Mesenchymal stem cell (in vitro differentiated cells and primary cell): Measurements from ENCODE around the gene NFRKB.
"Not testable (repeated sequence)": the region's sequence is repeated elsewhere in the genome, so short reads cannot be mapped to it uniquely, and the experiment has no call there.

Experiments
- DNase-seq: peaks from one replicate; pipeline ENCODE4 v3.0.0-alpha.2; 2013
- H2AFZ ChIP-seq: one replicate; pipeline ENCODE4 v1.6.1; 2013; ENCODE audit warnings: low read depth, mild to moderate bottlenecking, control low read depth, inconsistent platforms, low read length, moderate library complexity
- H2AK5ac ChIP-seq: 2 replicates; pipeline ENCODE4 v1.6.1; 2013; ENCODE audit warnings: low read length, moderate library complexity, mild to moderate bottlenecking, inconsistent platforms; ENCODE audit not compliant: severe bottlenecking
- H2BK120ac ChIP-seq: one replicate; pipeline ENCODE4 v1.6.1; 2013; ENCODE audit warnings: low read depth, mild to moderate bottlenecking, inconsistent platforms, low read length, moderate library complexity
- H2BK12ac ChIP-seq, 2 experiments: one replicate each; pipeline ENCODE4 v1.6.1; 2013; ENCODE audit warnings: inconsistent platforms in 2 of 2, low read length in 2 of 2, mild to moderate bottlenecking in 2 of 2, moderate library complexity in 2 of 2, control low read depth in 1 of 2
- H2BK15ac ChIP-seq: one replicate; pipeline ENCODE4 v1.6.1; 2013; ENCODE audit warnings: mild to moderate bottlenecking, low read depth, inconsistent platforms; ENCODE audit not compliant: poor library complexity, severe bottlenecking
- H2BK5ac ChIP-seq: 2 replicates; pipeline ENCODE4 v1.6.1; 2013; ENCODE audit warnings: low read depth, mild to moderate bottlenecking, low read length, control low read depth, inconsistent platforms; ENCODE audit not compliant: poor library complexity, severe bottlenecking
- H3K14ac ChIP-seq, 2 experiments: one replicate each; pipeline ENCODE4 v1.6.1; 2013; ENCODE audit warnings: inconsistent platforms in 2 of 2, low read length in 2 of 2, control low read depth in 1 of 2, mild to moderate bottlenecking in 1 of 2, moderate library complexity in 1 of 2
- H3K18ac ChIP-seq, 2 experiments: one replicate each; pipeline ENCODE4 v1.6.1; 2013; ENCODE audit warnings: inconsistent platforms in 2 of 2, low read length in 2 of 2, control low read depth in 1 of 2, low read depth in 1 of 2, mild to moderate bottlenecking in 1 of 2
- H3K23ac ChIP-seq, 2 experiments: one replicate each; pipeline ENCODE4 v1.6.1; 2013; ENCODE audit warnings: inconsistent platforms in 2 of 2, low read length in 2 of 2, mild to moderate bottlenecking in 2 of 2, moderate library complexity in 2 of 2, control low read depth in 1 of 2
- H3K27ac ChIP-seq: 2 replicates; pipeline ENCODE4 v1.5.1; 2013; ENCODE audit warnings: mild to moderate bottlenecking, moderate library complexity, low read length, control low read depth, inconsistent platforms; ENCODE audit not compliant: poor library complexity, severe bottlenecking
- H3K27me3 ChIP-seq, 2 experiments: 2 replicates each; pipeline versions ENCODE4 v1.6.1 to v1.7.0; 2013; ENCODE audit warnings: low read length in 2 of 2, mild to moderate bottlenecking in 2 of 2, moderate library complexity in 2 of 2, control low read depth in 1 of 2, inconsistent platforms in 1 of 2; ENCODE audit not compliant: control insufficient read depth in 1 of 2, insufficient read depth in 1 of 2
- H3K36me3 ChIP-seq, 2 experiments: 2 replicates each; pipeline versions ENCODE4 v1.6.1 to v1.7.0; 2013; ENCODE audit warnings: low read length in 2 of 2, control low read depth in 1 of 2, inconsistent platforms in 1 of 2, low read depth in 1 of 2, mild to moderate bottlenecking in 1 of 2; ENCODE audit not compliant: insufficient read depth in 2 of 2, control insufficient read depth in 1 of 2
- H3K4ac ChIP-seq, 2 experiments: one replicate each; pipeline ENCODE4 v1.6.1; 2013; ENCODE audit warnings: inconsistent platforms in 2 of 2, low read length in 2 of 2, mild to moderate bottlenecking in 2 of 2, moderate library complexity in 2 of 2, control low read depth in 1 of 2, low read depth in 1 of 2
- H3K4me1 ChIP-seq: 2 replicates; pipeline ENCODE4 v1.6.1; 2013; ENCODE audit warnings: low read depth, low read length, control low read depth; ENCODE audit not compliant: control insufficient read depth, insufficient read depth
- H3K4me2 ChIP-seq: 2 replicates; pipeline ENCODE4 v1.6.1; 2013; ENCODE audit warnings: low read length, mild to moderate bottlenecking, inconsistent platforms; ENCODE audit not compliant: poor library complexity, severe bottlenecking
- H3K4me3 ChIP-seq, 2 experiments: 2 replicates each; pipeline versions ENCODE4 v1.5.1 to v1.7.0; 2013; ENCODE audit warnings: low read length in 2 of 2, mild to moderate bottlenecking in 2 of 2, control low read depth in 1 of 2, low read depth in 1 of 2; ENCODE audit not compliant: insufficient read depth in 1 of 2
- H3K79me1 ChIP-seq: replicated peaks from 2 replicates; pipeline ENCODE4 v1.6.1; 2013; ENCODE audit warnings: mild to moderate bottlenecking, control low read depth, low read length, inconsistent platforms; ENCODE audit not compliant: poor library complexity, severe bottlenecking
- H3K9ac ChIP-seq: 2 replicates; pipeline ENCODE4 v1.7.0; 2013; ENCODE audit warnings: mild to moderate bottlenecking, low read length, moderate library complexity
- H3K9me3 ChIP-seq: 2 replicates; pipeline ENCODE4 v1.7.0; 2013; ENCODE audit warnings: mild to moderate bottlenecking, low read length; ENCODE audit not compliant: control insufficient read depth
- H4K8ac ChIP-seq: one replicate; pipeline ENCODE4 v1.6.1; 2013; ENCODE audit warnings: inconsistent platforms, mild to moderate bottlenecking, low read length, moderate library complexity
- H4K91ac ChIP-seq: one replicate; pipeline ENCODE4 v1.6.1; 2013; ENCODE audit warnings: mild to moderate bottlenecking, low read length, inconsistent platforms
- WGBS: methylation state at CpG from one replicate; pipeline ENCODE4 v1.1.7; 2013; ENCODE audit warnings: mixed read lengths; 5-methylcytosine and 5-hydroxymethylcytosine counted together

The NFRKB gene

GRCh38 chr11:129853518-129854231 lies 41.7 kb downstream of the NFRKB start:
- H3K14ac ChIP-seq, result no peak overlapping the region
- no peak overlapping the region for H3K9ac ChIP-seq
- no peak overlapping the region for H3K27ac ChIP-seq
- H3K27me3 ChIP-seq, result peaks cover 9 to 23% of the 10 kb centered on the region in 2 experiments
- no peak overlapping the region for H3K4me3 ChIP-seq
- H3K4ac ChIP-seq, result no peak overlapping the region
- no peaks in the 10 kb centered on the region for H3K4me1 ChIP-seq
- H3K79me1 ChIP-seq, result no peaks in the 10 kb centered on the region
- no peak overlapping the region for H4K8ac ChIP-seq
- H2AFZ ChIP-seq, result no peak overlapping the region
- no peak overlapping the region for H3K23ac ChIP-seq
- DNase-seq, result peak; percentile 24
- 55% methylated on average over 8 of the region's 10 CpGs for WGBS
- no peak overlapping the region for H2BK12ac ChIP-seq
- H3K36me3 ChIP-seq, result peaks cover 2 to 4% of the 10 kb centered on the region in 2 experiments
- H3K4me2 ChIP-seq, result no peak overlapping the region
- H2BK15ac ChIP-seq, result no peak overlapping the region
- H3K18ac ChIP-seq, result no peak overlapping the region
- no peaks in the 10 kb centered on the region for H3K9me3 ChIP-seq
- H2AK5ac ChIP-seq, result no peak overlapping the region
- no peak overlapping the region for H2BK5ac ChIP-seq
- no peak overlapping the region for H2BK120ac ChIP-seq
- H4K91ac ChIP-seq, result no peak overlapping the region

DNA sequence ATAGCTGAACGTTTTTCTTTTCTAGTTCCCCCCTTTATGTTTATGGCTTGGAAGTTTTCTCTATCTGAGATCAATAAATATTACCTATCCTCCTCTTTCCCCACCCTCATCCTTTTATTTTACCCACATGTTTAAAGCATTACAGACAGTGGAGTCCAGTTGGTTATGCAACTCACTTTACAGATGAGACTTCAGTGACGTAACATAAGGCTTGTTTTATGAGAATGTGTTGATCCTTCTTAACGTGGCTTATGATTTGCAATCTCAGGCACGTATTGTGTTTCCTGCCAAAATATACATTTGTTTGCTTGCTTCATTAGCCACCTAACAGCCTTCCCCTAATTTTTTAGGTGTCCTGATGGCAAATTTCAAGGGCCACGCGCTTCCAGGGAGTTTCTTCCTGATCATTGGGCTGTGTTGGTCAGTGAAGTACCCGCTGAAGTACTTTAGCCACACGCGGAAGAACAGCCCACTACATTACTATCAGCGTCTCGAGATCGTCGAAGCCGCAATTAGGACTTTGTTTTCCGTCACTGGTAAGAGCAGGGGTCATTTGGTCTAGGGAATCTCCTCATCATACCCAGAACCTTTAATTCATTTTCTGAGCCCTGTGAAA lies 43.1 kb downstream of the NFRKB start:
- peaks cover 0 to 2% of the 10 kb centered on the region in 2 experiments for H3K36me3 ChIP-seq
- H3K4me2 ChIP-seq, result no peak overlapping the region
- no peak overlapping the region for H3K4me3 ChIP-seq
- H2BK15ac ChIP-seq, result no peak overlapping the region
- no peak for DNase-seq
- no peak overlapping the region for H2BK5ac ChIP-seq
- H3K9me3 ChIP-seq, result no peaks in the 10 kb centered on the region
- no peak overlapping the region for H3K23ac ChIP-seq
- WGBS, result 92% methylated on average over 14 of the region's 15 CpGs
- H4K91ac ChIP-seq, result no peak overlapping the region
- H3K27me3 ChIP-seq, result peaks cover 9 to 23% of the 10 kb centered on the region in 2 experiments
- H3K27ac ChIP-seq, result no peak overlapping the region
- no peak overlapping the region for H3K9ac ChIP-seq
- no peak overlapping the region for H4K8ac ChIP-seq
- no peaks in the 10 kb centered on the region for H3K4me1 ChIP-seq
- no peaks in the 10 kb centered on the region for H3K79me1 ChIP-seq
- no peak overlapping the region for H3K4ac ChIP-seq
- no peak overlapping the region for H2AK5ac ChIP-seq
- no peak overlapping the region for H2BK120ac ChIP-seq
- H2BK12ac ChIP-seq, result no peak overlapping the region
- no peak overlapping the region for H3K18ac ChIP-seq
- no peak overlapping the region for H3K14ac ChIP-seq
- H2AFZ ChIP-seq, result no peak overlapping the region

GRCh38 chr11:129849447-129850130 lies 45.8 kb downstream of the NFRKB start:
- Histone ChIP-seq H3K23ac (no peak overlapping the region), H3K4ac (no peak overlapping the region), H3K9ac (no peak overlapping the region), H3K27me3 (peaks cover 9 to 23% of the 10 kb centered on the region in 2 experiments), H2BK120ac (no peak overlapping the region), H3K4me1 (peaks cover 4% of the 10 kb centered on the region), H3K79me1 (no peaks in the 10 kb centered on the region), H3K14ac (no peak overlapping the region), H3K4me2 (no peak overlapping the region), H2BK5ac (no peak overlapping the region), H3K9me3 (no peaks in the 10 kb centered on the region), H4K8ac (no peak overlapping the region), H4K91ac (no peak overlapping the region), H3K4me3 (no peak overlapping the region), H3K36me3 (no peaks in the 10 kb centered on the region), H2AK5ac (no peak overlapping the region), H3K18ac (no peak overlapping the region), H2AFZ (no peak overlapping the region), H3K27ac (no peak overlapping the region), H2BK15ac (no peak overlapping the region), H2BK12ac (no peak overlapping the region)
- DNase-seq, result no peak
- WGBS, result 93% methylated on average over 15 of the region's 15 CpGs

- H3K14ac ChIP-seq, H3K4me2 ChIP-seq, H3K9me3 ChIP-seq, DNase-seq, H3K79me1 ChIP-seq, H2BK15ac ChIP-seq, H4K91ac ChIP-seq, H2AFZ ChIP-seq, H3K4me1 ChIP-seq, H3K36me3 ChIP-seq, H3K4ac ChIP-seq, H4K8ac ChIP-seq, H3K23ac ChIP-seq, H2BK120ac ChIP-seq, H3K9ac ChIP-seq, H2BK12ac ChIP-seq, H3K27ac ChIP-seq, H3K18ac ChIP-seq, H2AK5ac ChIP-seq, H3K4me3 ChIP-seq, H2BK5ac ChIP-seq: not testable (repeated sequence)
- H3K27me3 ChIP-seq, result peaks cover 6 to 13% of the 10 kb centered on the region in 2 experiments
- WGBS, result no CpG with 5 or more reads among the region's 3 CpGs
These were observed 48.0 kb downstream of the NFRKB start for GRCh38 chr11:129847361-129847760.
